Stimulated activated CD8-positive, alpha-beta memory T cell treated with anti-CD3 and anti-CD28 coated beads, Interleukin-12 subunit alpha, Interleukin-12 subunit beta, amount 100 ng/mL, for 1 hour (primary cell): ENCODE data around the gene B3GNT2.
"Not testable (repeated sequence)": the region's sequence is repeated elsewhere in the genome, so short reads cannot be mapped to it uniquely, and the experiment has no call there.

ENCODE experiments used
- DNase-seq: peaks from one replicate; pipeline ENCODE4 v3.0.0-alpha.2; 2020; ENCODE audit warnings: low read depth

Gene B3GNT2

GRCh38 chr2:62195421-62196277 is at the start of gene B3GNT2:
Gene B3GNT2, plus strand, starts transcription at chr2:62196115. Its CDS starts 26,106 bp downstream, at chr2:62222221.
- DNase-seq = peak; percentile 73

GRCh38 chr2:62146790-62147189 is 49.1 kb upstream of the B3GNT2 start:
- not testable (repeated sequence) for DNase-seq

GRCh38 chr2:62147610-62148301 is 48.2 kb upstream of the B3GNT2 start:
- DNase-seq = no peak

GRCh38 chr2:62149708-62150107 is 46.2 kb upstream of the B3GNT2 start:
- DNase-seq = no peak

GRCh38 chr2:62150597-62151305 is 45.2 kb upstream of the B3GNT2 start:
- no peak for DNase-seq

GRCh38 chr2:62151306-62151638 is 44.6 kb upstream of the B3GNT2 start:
- DNase-seq = no peak

- DNase-seq = no peak
Observed at GRCh38 chr2:62152000-62152399, 43.9 kb upstream of the B3GNT2 start.

GRCh38 chr2:62156861-62157496 is 38.9 kb upstream of the B3GNT2 start:
- no peak for DNase-seq

- no peak for DNase-seq
Observed at GRCh38 chr2:62158444-62159121, 37.3 kb upstream of the B3GNT2 start.

- not testable (repeated sequence) for DNase-seq
Observed at GRCh38 chr2:62160691-62161090, 35.2 kb upstream of the B3GNT2 start.

GRCh38 chr2:62163106-62163831 is 32.6 kb upstream of the B3GNT2 start:
- DNase-seq = no peak

- DNase-seq = no peak
Observed at GRCh38 chr2:62163834-62164233, 32.1 kb upstream of the B3GNT2 start.

- DNase-seq = no peak
Observed at GRCh38 chr2:62175728-62176127, 20.2 kb upstream of the B3GNT2 start.

GRCh38 chr2:62176801-62177200 is 19.1 kb upstream of the B3GNT2 start:
- no peak for DNase-seq

- DNase-seq = no peak
Observed at GRCh38 chr2:62177392-62178049, 18.4 kb upstream of the B3GNT2 start.

GRCh38 chr2:62178741-62179271 is 17.1 kb upstream of the B3GNT2 start:
- DNase-seq = no peak

GRCh38 chr2:62180975-62181374 is 14.9 kb upstream of the B3GNT2 start:
- no peak for DNase-seq

GRCh38 chr2:62181843-62182242 is 14.1 kb upstream of the B3GNT2 start:
- no peak for DNase-seq

- DNase-seq = no peak
Observed at GRCh38 chr2:62184512-62185230, 11.2 kb upstream of the B3GNT2 start.
